Measurements from ENCODE around the gene BNIP2. TPM values are rescaled to one million over a fixed set of nuclear protein-coding genes. Genes with fewer than 3 reads are reported as not detected.

BNIP2 gene
- total RNA-seq, 1 donor from 2014 or later = 81.4 TPM

DNA sequence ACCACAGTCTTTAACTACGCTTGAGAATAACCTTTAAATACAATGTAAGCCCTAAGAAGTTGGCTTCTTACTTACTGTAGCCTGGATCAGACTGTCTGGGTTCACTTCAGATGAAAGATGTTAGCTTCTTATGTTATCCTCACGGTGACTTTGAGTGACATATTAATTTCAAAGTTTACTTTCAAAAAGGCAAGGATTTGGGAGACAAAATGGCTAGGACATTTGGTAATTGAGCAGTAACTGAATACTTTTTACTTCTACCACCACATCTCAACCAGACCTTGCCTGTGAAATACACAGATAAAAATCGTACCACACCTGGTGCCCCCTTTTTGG, 36.0 kb upstream of the BNIP2 start:
- no peak overlapping the region for H3K27ac Mint-ChIP-seq
- H3K36me3 ChIP-seq = no peaks in the 10 kb centered on the region
- no peak overlapping the region for H3K9ac ChIP-seq
- no peaks in the 10 kb centered on the region for H3F3A ChIP-seq (ENCODE audit: low read depth)
- H4K20me1 ChIP-seq (ENCODE audit: low read depth) = no peaks in the 10 kb centered on the region
- no peaks in the 10 kb centered on the region for H3K27me3 ChIP-seq
- H3K4me1 ChIP-seq = no peaks in the 10 kb centered on the region
- peaks cover 8% of the 10 kb centered on the region for H3K4me1 Mint-ChIP-seq
- TF ChIP-seq, protein P1, sequence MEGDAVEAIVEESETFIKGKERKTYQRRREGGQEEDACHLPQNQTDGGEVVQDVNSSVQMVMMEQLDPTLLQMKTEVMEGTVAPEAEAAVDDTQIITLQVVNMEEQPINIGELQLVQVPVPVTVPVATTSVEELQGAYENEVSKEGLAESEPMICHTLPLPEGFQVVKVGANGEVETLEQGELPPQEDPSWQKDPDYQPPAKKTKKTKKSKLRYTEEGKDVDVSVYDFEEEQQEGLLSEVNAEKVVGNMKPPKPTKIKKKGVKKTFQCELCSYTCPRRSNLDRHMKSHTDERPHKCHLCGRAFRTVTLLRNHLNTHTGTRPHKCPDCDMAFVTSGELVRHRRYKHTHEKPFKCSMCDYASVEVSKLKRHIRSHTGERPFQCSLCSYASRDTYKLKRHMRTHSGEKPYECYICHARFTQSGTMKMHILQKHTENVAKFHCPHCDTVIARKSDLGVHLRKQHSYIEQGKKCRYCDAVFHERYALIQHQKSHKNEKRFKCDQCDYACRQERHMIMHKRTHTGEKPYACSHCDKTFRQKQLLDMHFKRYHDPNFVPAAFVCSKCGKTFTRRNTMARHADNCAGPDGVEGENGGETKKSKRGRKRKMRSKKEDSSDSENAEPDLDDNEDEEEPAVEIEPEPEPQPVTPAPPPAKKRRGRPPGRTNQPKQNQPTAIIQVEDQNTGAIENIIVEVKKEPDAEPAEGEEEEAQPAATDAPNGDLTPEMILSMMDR (IDR thresholded peaks at IDR 0.05) = no peak
- TF ChIP-seq EZH2 (IDR thresholded peaks at IDR 0.05) (no peak), EZH2phosphoT487 (IDR thresholded peaks at IDR 0.05) (no peak)
- no peak overlapping the region for H3K4me3 ChIP-seq
- H2AFZ ChIP-seq (replicated peaks) = peak overlapping the region; percentile 71
- no peaks in the 10 kb centered on the region for H3K79me2 ChIP-seq (ENCODE audit: low read depth)
- no peak for DNase-seq (ENCODE audit: low spot score)
- no peak overlapping the region for H3K4me3 Mint-ChIP-seq
- no peak overlapping the region for H3K4me2 ChIP-seq
- no peaks in the 10 kb centered on the region for H3K36me3 Mint-ChIP-seq
- H3K27ac ChIP-seq = no peak overlapping the region
- no peaks in the 10 kb centered on the region for H3K9me3 ChIP-seq (ENCODE audit: low read depth)
- no peaks in the 10 kb centered on the region for H3K27me3 Mint-ChIP-seq (ENCODE audit: insufficient read depth, low read depth)
- no peaks in the 10 kb centered on the region for H3K9me3 Mint-ChIP-seq

DNA sequence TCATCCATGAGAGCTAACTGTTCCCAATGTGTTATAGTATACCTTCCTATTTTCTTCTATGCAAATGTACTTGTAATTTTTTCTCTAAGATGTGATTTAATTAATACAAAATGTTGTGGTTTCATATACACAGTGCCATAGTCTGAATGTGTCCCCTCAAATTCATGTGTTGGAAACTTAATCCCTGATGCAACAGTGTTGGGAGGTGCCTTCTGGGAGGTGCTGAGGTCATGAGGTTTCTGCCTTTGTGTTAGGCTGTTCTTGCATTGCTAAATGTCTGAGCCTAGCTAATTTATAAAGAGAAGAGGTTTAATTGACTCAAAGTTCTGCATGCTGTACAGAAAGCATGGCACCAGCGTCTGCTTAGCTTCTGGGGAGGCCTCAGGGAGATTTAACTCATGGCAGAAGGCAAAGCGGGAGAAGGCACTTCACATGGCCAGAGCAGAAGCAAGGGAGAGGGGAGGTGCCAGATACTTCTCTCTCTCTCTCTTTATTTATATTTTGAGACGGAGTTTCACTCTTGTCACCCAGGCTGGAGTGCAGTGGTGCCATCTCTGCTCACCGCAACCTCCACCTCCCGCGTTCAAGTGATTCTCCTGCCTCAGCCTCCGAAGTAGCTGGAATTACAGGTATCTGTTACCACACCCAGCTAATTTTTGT, 34.7 kb upstream of the BNIP2 start:
- no peak overlapping the region for H3K27ac Mint-ChIP-seq
- Histone ChIP-seq H3K4me1 (no peaks in the 10 kb centered on the region), H4K20me1 (ENCODE audit: low read depth) (no peaks in the 10 kb centered on the region), H3K79me2 (ENCODE audit: low read depth) (no peaks in the 10 kb centered on the region), H3K9ac (no peak overlapping the region), H3K9me3 (ENCODE audit: low read depth) (no peaks in the 10 kb centered on the region), H3K4me3 (no peak overlapping the region), H2AFZ (replicated peaks) (no peak overlapping the region), H3K27me3 (no peaks in the 10 kb centered on the region), H3F3A (ENCODE audit: low read depth) (no peaks in the 10 kb centered on the region), H3K36me3 (no peaks in the 10 kb centered on the region), H3K27ac (no peak overlapping the region), H3K4me2 (no peak overlapping the region)
- H3K27me3 Mint-ChIP-seq (ENCODE audit: insufficient read depth, low read depth) = no peaks in the 10 kb centered on the region
- no peaks in the 10 kb centered on the region for H3K9me3 Mint-ChIP-seq
- H3K4me3 Mint-ChIP-seq = no peak overlapping the region
- DNase-seq (ENCODE audit: low spot score) = no peak
- TF ChIP-seq, protein P1 (IDR thresholded peaks at IDR 0.05) = no peak
- TF ChIP-seq EZH2 (IDR thresholded peaks at IDR 0.05) (no peak), EZH2phosphoT487 (IDR thresholded peaks at IDR 0.05) (no peak)
- H3K36me3 Mint-ChIP-seq = no peaks in the 10 kb centered on the region
- peaks cover 8% of the 10 kb centered on the region for H3K4me1 Mint-ChIP-seq

DNA sequence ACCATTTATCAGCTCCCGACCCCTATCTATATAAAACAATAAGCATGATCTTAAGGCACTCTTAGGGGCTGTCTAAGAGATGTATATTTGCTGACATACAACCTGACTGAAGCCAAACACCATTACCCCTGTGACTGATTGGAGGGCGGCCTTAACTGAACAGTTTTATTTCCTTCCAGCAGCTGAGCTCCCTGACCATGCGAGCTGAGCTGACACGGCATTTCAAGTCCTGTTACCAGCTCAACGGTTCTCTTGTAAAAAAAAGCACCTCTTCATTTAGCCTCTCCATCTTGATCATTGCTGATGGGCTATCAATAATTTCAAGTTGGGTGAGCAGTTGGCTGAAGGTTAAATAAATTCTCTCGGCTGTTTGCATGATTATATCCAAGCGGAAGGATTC, 33.4 kb upstream of the BNIP2 start:
- no peak overlapping the region for H3K4me3 ChIP-seq
- Mint-ChIP-seq H3K27ac (no peak overlapping the region), H3K27me3 (ENCODE audit: insufficient read depth, low read depth) (no peaks in the 10 kb centered on the region)

DNA sequence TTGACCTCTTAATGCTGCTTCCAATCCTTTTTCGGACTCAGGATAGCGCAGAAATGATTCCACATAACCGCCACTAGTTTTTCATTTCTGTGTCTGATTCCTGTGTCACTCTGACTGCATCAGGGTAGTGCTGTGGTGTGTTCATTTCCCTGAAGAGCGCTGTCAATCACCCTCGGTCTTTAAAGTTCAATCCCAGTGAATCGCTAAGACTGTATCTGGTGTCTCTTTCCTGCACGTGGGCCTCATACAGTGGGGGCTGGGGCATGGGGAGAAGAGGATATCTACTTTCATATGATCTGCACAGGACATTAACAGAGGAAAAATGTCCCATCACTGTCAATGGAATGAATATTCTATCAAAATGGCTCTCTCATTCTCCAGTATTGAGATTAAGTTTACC, 32.9 kb upstream of the BNIP2 start:
- Histone ChIP-seq H3K4me3 (no peak overlapping the region), H2AFZ (replicated peaks) (no peak overlapping the region), H3K9ac (no peak overlapping the region), H3K27ac (no peak overlapping the region), H3K4me2 (no peak overlapping the region), H3K4me1 (no peaks in the 10 kb centered on the region), H3K9me3 (ENCODE audit: low read depth) (no peaks in the 10 kb centered on the region), H3K79me2 (ENCODE audit: low read depth) (no peaks in the 10 kb centered on the region), H4K20me1 (ENCODE audit: low read depth) (no peaks in the 10 kb centered on the region), H3F3A (ENCODE audit: low read depth) (no peaks in the 10 kb centered on the region), H3K36me3 (no peaks in the 10 kb centered on the region), H3K27me3 (no peaks in the 10 kb centered on the region)
- Mint-ChIP-seq H3K36me3 (no peaks in the 10 kb centered on the region), H3K4me3 (no peak overlapping the region), H3K27ac (no peak overlapping the region), H3K27me3 (ENCODE audit: insufficient read depth, low read depth) (no peaks in the 10 kb centered on the region), H3K4me1 (peaks cover 8% of the 10 kb centered on the region), H3K9me3 (no peaks in the 10 kb centered on the region)
- no peak for DNase-seq (ENCODE audit: low spot score)
- TF ChIP-seq EZH2 (IDR thresholded peaks at IDR 0.05) = no peak
- no peak for TF ChIP-seq EZH2phosphoT487 (IDR thresholded peaks at IDR 0.05)
- TF ChIP-seq, protein P1 (IDR thresholded peaks at IDR 0.05) = no peak

More for the DNA sequence above, 33.4 kb upstream of the BNIP2 start:
- Histone ChIP-seq H3K4me1 (no peaks in the 10 kb centered on the region), H3F3A (ENCODE audit: low read depth) (no peaks in the 10 kb centered on the region), H4K20me1 (ENCODE audit: low read depth) (no peaks in the 10 kb centered on the region), H3K27me3 (no peaks in the 10 kb centered on the region), H3K27ac (no peak overlapping the region), H3K36me3 (no peaks in the 10 kb centered on the region), H3K9ac (no peak overlapping the region), H3K4me2 (no peak overlapping the region), H2AFZ (replicated peaks) (no peak overlapping the region), H3K9me3 (ENCODE audit: low read depth) (no peaks in the 10 kb centered on the region), H3K79me2 (ENCODE audit: low read depth) (no peaks in the 10 kb centered on the region)
- H3K9me3 Mint-ChIP-seq = no peaks in the 10 kb centered on the region
- H3K36me3 Mint-ChIP-seq = no peaks in the 10 kb centered on the region
- no peak for DNase-seq (ENCODE audit: low spot score)
- no peak overlapping the region for H3K4me3 Mint-ChIP-seq
- TF ChIP-seq EZH2phosphoT487 (IDR thresholded peaks at IDR 0.05) = no peak
- peaks cover 8% of the 10 kb centered on the region for H3K4me1 Mint-ChIP-seq

Measured in neural progenitor cell (in vitro differentiated cells).